CD14-positive monocyte (primary cell): ENCODE measurements around the gene PEX5. TPM values are rescaled to one million over a fixed set of nuclear protein-coding genes. Genes with fewer than 3 reads are reported as not detected.

Source experiments
- DNase-seq, 3 donors: peaks; one replicate each; pipeline ENCODE4 v3.0.0-alpha.2; 2011 to 2022
- H2AFZ ChIP-seq: 2 replicates; pipeline ENCODE4 v1.6.0; 2012; ENCODE audit warnings: mild to moderate bottlenecking, low read depth, low read length, inconsistent platforms; ENCODE audit not compliant: insufficient read depth, poor library complexity, severe bottlenecking
- H3K27ac ChIP-seq, 2 donors: 1 replicate in 1 of 2; 2 replicates in 1 of 2; pipeline ENCODE4 v1.5.1; 2012 to 2013; ENCODE audit warnings: low read length in 2 of 2, control low read depth in 1 of 2, inconsistent platforms in 1 of 2, low read depth in 1 of 2, mild to moderate bottlenecking in 1 of 2
- H3K27me3 ChIP-seq, 2 donors: one replicate each; pipeline versions ENCODE4 v1.6.0 to v1.6.1; 2011 to 2013; ENCODE audit warnings: low read length in 2 of 2; ENCODE audit not compliant: control insufficient read depth in 2 of 2, insufficient read depth in 2 of 2
- H3K36me3 ChIP-seq, 2 donors: replicated peaks in 1 of 2; 1 replicate in 1 of 2; 2 replicates in 1 of 2; pipeline versions ENCODE4 v1.5.1 to v1.6.1; 2012 to 2013; ENCODE audit warnings: low read length in 2 of 2, control low read depth in 1 of 2, inconsistent platforms in 1 of 2, mild to moderate bottlenecking in 1 of 2; ENCODE audit not compliant: insufficient read depth in 2 of 2, control insufficient read depth in 1 of 2
- H3K4me1 ChIP-seq, 2 donors: 1 replicate in 1 of 2; 2 replicates in 1 of 2; pipeline versions ENCODE4 v1.5.1 to v1.6.1; 2012 to 2013; ENCODE audit warnings: low read length in 2 of 2, control low read depth in 1 of 2, inconsistent platforms in 1 of 2, mild to moderate bottlenecking in 1 of 2, moderate library complexity in 1 of 2; ENCODE audit not compliant: insufficient read depth in 2 of 2, control insufficient read depth in 1 of 2
- H3K4me2 ChIP-seq: replicated peaks from 2 replicates; pipeline ENCODE3; 2012; ENCODE audit warnings: low read length, moderate library complexity, mild to moderate bottlenecking; ENCODE audit not compliant: poor library complexity, severe bottlenecking; ENCODE audit errors: extremely low read depth
- H3K4me3 ChIP-seq, 3 experiments: fragments of 200-600 bp in 1 of 3; sonication (generic) in 1 of 3; replicated peaks in 1 of 3; 1 replicate in 2 of 3; 2 replicates in 1 of 3; pipeline ENCODE4 v1.5.1; 2011 to 2013; ENCODE audit warnings: low read length in 3 of 3, mild to moderate bottlenecking in 3 of 3, control low read depth in 2 of 3, low read depth in 2 of 3, inconsistent platforms in 1 of 3, moderate library complexity in 1 of 3
- H3K79me2 ChIP-seq: 2 replicates; pipeline ENCODE4 v1.6.0; 2012; ENCODE audit warnings: mild to moderate bottlenecking, control low read depth, inconsistent platforms, low read length, moderate library complexity; ENCODE audit not compliant: insufficient read depth
- H3K9ac ChIP-seq: 2 replicates; pipeline ENCODE4 v1.6.0; 2017; ENCODE audit warnings: low read length, mild to moderate bottlenecking; ENCODE audit not compliant: insufficient read depth, poor library complexity, severe bottlenecking
- H3K9me3 ChIP-seq, 2 donors: replicated peaks in 1 of 2; 1 replicate in 1 of 2; 2 replicates in 1 of 2; pipeline versions ENCODE4 v1.5.1 to v1.6.1; 2012 to 2013; ENCODE audit warnings: low read length in 2 of 2, control low read depth in 1 of 2; ENCODE audit not compliant: control insufficient read depth in 1 of 2, insufficient read depth in 1 of 2
- H4K20me1 ChIP-seq: 2 replicates; pipeline ENCODE4 v1.6.0; 2012; ENCODE audit warnings: mild to moderate bottlenecking, low read length, control low read depth, moderate library complexity; ENCODE audit not compliant: insufficient read depth
- H3K27ac Mint-ChIP-seq, 7 donors: one replicate each; pipeline ENCODE4 v1.8.0; 2020; ENCODE audit warnings: mild to moderate bottlenecking in 7 of 7, mixed read lengths in 7 of 7, moderate library complexity in 6 of 7, inconsistent platforms in 2 of 7
- H3K27me3 Mint-ChIP-seq, 3 donors: one replicate each; pipeline ENCODE4 v1.8.0; 2021 to 2022; ENCODE audit warnings: low read depth in 3 of 3, mild to moderate bottlenecking in 3 of 3, mixed read lengths in 3 of 3, moderate library complexity in 3 of 3, inconsistent platforms in 1 of 3
- H3K36me3 Mint-ChIP-seq, 2 donors: one replicate each; pipeline ENCODE4 v1.8.0; 2020; ENCODE audit warnings: mixed read lengths in 2 of 2, inconsistent platforms in 1 of 2, mild to moderate bottlenecking in 1 of 2
- H3K4me1 Mint-ChIP-seq: one replicate; pipeline ENCODE4 v1.8.0; 2020; ENCODE audit warnings: mild to moderate bottlenecking, mixed read lengths
- H3K4me3 Mint-ChIP-seq, 2 donors: one replicate each; pipeline ENCODE4 v1.8.0; 2020; ENCODE audit warnings: mild to moderate bottlenecking in 2 of 2, mixed read lengths in 2 of 2, moderate library complexity in 1 of 2
- H3K9me3 Mint-ChIP-seq, 7 donors: one replicate each; pipeline ENCODE4 v1.8.0; 2020 to 2022; ENCODE audit warnings: mixed read lengths in 7 of 7, mild to moderate bottlenecking in 6 of 7, moderate library complexity in 6 of 7, inconsistent platforms in 2 of 7
- WGBS: methylation state at CpG from one replicate; pipeline ENCODE4 v1.1.5; 2013; ENCODE audit warnings: missing lambda C conversion rate; ENCODE audit not compliant: insufficient coverage; 5-methylcytosine and 5-hydroxymethylcytosine counted together
- intact Hi-C, 2 donors: fragments of 100-400 bp; cut with micrococcal nuclease; formaldehyde crosslinking; loops; one replicate each; pipeline versions ENCODE4 v1.15.0 to v1.15.1; 2023
- polyA plus RNA-seq, 3 donors: library from polyadenylated mRNA; depleted of rRNA in 1 of 3; unstranded in 2 of 3; stranded (reverse) in 1 of 3; fragments of 300-500 nt in 2 of 3; fragments of >200 nt in 1 of 3; fragmentation: Illumina TruSeq in 2 of 3; gene quantifications; 1 replicate in 2 of 3; 2 replicates in 1 of 3; pipeline ENCODE4 v1.2.3, GENCODE V29; 2012 to 2021
- TF ChIP-seq, protein P1 (sequence below): fragments of 200-600 bp; IDR thresholded peaks from one replicate; pipeline ENCODE4 v1.8.0; 2022; ENCODE audit warnings: antibody characterized with exemption, mild to moderate bottlenecking

Gene PEX5
- polyA plus RNA-seq, 3 donors: 4.3 to 11.3 (median 7.1) TPM

DNA sequence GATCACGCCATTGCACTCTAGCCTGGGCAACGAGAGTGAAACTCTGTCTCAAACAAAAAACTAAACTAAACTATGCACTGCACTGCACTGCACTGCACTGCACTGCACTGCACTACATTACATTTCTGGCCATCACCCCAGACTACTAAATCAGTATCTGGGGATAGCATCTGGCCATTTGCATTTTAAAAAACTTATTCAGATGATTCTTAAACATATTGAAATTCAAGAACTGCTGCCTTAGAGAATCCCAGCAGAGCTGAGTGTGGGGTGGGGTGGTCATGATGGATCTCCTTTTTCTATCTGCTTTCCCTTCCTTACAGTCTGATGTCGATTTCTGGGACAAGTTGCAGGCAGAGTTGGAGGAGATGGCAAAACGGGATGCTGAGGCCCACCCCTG, 13.6 kb downstream of the PEX5 start:
- Mint-ChIP-seq H3K27ac (peak overlapping the region in 1 of 7 donors; percentile 64), H3K36me3 (peaks cover 58 to 59% of the 10 kb centered on the region in 2 donors), H3K4me3 (no peak overlapping the region), H3K9me3 (peaks cover 0 to 5% (median 0%) of the 10 kb centered on the region in 7 donors), H3K4me1 (no peaks in the 10 kb centered on the region), H3K27me3 (peaks cover 0 to 2% (median 0%) of the 10 kb centered on the region in 3 donors)
- Histone ChIP-seq H3K27ac (no peak overlapping the region), H3K9me3 (no peaks in the 10 kb centered on the region), H3K4me2 (no peak overlapping the region), H4K20me1 (no peaks in the 10 kb centered on the region), H3K79me2 (no peaks in the 10 kb centered on the region), H2AFZ (no peak overlapping the region), H3K36me3 (peaks cover 36 to 73% of the 10 kb centered on the region in 2 donors), H3K9ac (no peak overlapping the region), H3K4me3 (no peak overlapping the region), H3K27me3 (no peaks in the 10 kb centered on the region), H3K4me1 (no peaks in the 10 kb centered on the region)
- WGBS: 100% methylated on average over 1 of the region's 4 CpGs
- TF ChIP-seq, protein P1, sequence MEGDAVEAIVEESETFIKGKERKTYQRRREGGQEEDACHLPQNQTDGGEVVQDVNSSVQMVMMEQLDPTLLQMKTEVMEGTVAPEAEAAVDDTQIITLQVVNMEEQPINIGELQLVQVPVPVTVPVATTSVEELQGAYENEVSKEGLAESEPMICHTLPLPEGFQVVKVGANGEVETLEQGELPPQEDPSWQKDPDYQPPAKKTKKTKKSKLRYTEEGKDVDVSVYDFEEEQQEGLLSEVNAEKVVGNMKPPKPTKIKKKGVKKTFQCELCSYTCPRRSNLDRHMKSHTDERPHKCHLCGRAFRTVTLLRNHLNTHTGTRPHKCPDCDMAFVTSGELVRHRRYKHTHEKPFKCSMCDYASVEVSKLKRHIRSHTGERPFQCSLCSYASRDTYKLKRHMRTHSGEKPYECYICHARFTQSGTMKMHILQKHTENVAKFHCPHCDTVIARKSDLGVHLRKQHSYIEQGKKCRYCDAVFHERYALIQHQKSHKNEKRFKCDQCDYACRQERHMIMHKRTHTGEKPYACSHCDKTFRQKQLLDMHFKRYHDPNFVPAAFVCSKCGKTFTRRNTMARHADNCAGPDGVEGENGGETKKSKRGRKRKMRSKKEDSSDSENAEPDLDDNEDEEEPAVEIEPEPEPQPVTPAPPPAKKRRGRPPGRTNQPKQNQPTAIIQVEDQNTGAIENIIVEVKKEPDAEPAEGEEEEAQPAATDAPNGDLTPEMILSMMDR: no peak
- no peak for DNase-seq
- intact Hi-C loops: no loop called here

DNA sequence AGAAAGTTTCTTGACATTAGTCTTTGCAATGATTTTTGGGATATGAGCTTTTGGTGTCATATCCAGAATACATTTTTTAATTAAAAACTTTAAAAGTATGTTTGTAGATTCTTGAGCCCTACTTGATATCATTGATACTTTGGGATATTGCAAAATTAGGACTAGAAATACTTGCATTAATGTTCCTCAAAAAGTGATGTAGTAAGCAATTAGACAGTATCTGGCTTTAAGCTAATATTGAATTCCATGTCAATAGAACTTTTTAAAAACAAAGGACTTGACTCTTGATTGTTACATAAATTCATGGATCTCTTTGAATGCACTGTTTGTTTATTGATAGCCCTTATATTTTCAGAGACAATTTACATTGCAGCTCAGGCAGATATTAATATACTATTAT, 15.6 kb downstream of the PEX5 start:
- no peaks in the 10 kb centered on the region for H4K20me1 ChIP-seq
- no peaks in the 10 kb centered on the region for H3K27me3 ChIP-seq
- H3K4me3 ChIP-seq: no peak overlapping the region
- H3K4me1 ChIP-seq: no peaks in the 10 kb centered on the region
- no peak overlapping the region for H3K27ac ChIP-seq
- Mint-ChIP-seq H3K27ac (no peak overlapping the region), H3K9me3 (peaks cover 0 to 3% (median 0%) of the 10 kb centered on the region in 7 donors), H3K27me3 (peaks cover 0 to 2% (median 0%) of the 10 kb centered on the region in 3 donors), H3K4me3 (no peak overlapping the region), H3K36me3 (peaks cover 72% of the 10 kb centered on the region in 2 donors), H3K4me1 (no peaks in the 10 kb centered on the region)
- H2AFZ ChIP-seq: no peak overlapping the region
- TF ChIP-seq, protein P1: no peak
- no peak overlapping the region for H3K4me2 ChIP-seq
- peaks cover 56 to 86% of the 10 kb centered on the region in 2 donors for H3K36me3 ChIP-seq
- intact Hi-C loops: no loop called here
- H3K9ac ChIP-seq: no peak overlapping the region
- DNase-seq: no peak
- no peaks in the 10 kb centered on the region for H3K79me2 ChIP-seq
- H3K9me3 ChIP-seq: no peaks in the 10 kb centered on the region
